GM19372 (cell line): ENCODE data around the gene RNF213.

Source experiments
- ATAC-seq: cut with Tn5 transposase; IDR thresholded peaks from one replicate; pipeline ENCODE4 v1.9.1; 2021; ENCODE audit warnings: mild to moderate bottlenecking, low read depth, moderate library complexity; ENCODE audit not compliant: unreplicated experiment

The RNF213 gene

GRCh38 chr17:80363120-80363515 is 102.5 kb downstream of the RNF213 start:
- ATAC-seq: no peak

- no peak for ATAC-seq
Observed at GRCh38 chr17:80363518-80364090, 103.0 kb downstream of the RNF213 start.

DNA sequence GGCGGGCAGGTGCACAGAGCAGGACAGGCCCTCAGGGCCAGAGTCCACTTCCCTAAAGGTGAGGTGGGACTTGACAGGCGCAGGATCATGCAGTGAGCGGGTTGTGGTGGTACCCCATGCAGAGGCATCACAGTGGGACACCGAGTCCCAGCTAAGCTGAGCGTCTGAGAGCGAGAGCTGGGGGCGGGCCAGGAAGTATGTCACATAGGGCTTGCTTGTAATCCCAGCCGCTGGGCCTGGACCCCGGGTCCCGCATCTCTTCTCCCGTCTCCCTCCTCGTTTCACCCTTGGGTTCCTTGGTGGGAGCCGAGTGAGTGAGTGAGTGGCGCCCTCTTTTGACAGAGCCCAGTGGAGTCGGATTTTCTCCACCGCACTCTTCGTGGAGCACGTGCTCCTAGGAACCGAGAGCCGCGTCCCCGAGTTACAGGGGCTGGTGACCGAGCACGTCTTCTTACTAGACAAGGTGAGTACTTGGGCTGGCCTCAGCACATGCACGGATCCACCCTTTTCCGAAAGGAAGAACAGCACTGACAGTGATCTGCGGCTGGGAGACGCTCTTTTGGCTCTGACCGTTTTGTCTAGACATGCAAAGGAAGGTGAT is 103.5 kb downstream of the RNF213 start:
- no peak for ATAC-seq

GRCh38 chr17:80365001-80365965 is 104.6 kb downstream of the RNF213 start:
- no peak for ATAC-seq

- no peak for ATAC-seq
Observed at GRCh38 chr17:80365983-80366382, 105.3 kb downstream of the RNF213 start.

DNA sequence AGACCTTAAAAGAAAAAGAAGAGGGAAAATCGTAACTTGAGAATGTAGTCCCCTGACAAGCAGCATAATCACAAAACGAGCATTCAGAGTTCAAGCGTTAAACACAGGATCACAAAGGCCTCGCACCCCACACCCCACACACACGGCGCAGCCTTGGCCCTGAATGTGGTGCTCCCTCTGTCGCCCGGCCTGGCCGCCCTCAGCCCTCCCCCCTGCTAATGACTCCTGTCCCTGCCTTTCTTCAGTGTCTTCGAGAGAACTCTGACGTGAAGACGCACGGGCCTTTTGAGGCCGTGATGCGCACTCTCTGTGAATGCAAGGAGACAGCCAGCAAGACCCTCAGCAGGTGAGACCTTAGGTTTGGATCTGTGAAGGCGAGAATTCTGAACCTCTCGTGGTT is 106.9 kb downstream of the RNF213 start:
- no peak for ATAC-seq

- no peak for ATAC-seq
Observed at GRCh38 chr17:80371196-80371595, 110.5 kb downstream of the RNF213 start.

GRCh38 chr17:80372456-80372855 is 111.8 kb downstream of the RNF213 start:
- ATAC-seq: no peak

- ATAC-seq: no peak
Observed at GRCh38 chr17:80372922-80373570, 112.4 kb downstream of the RNF213 start.

- no peak for ATAC-seq
Observed at GRCh38 chr17:80374039-80374731, 113.5 kb downstream of the RNF213 start.

- ATAC-seq: no peak
Observed at GRCh38 chr17:80374732-80375585, 114.3 kb downstream of the RNF213 start.

GRCh38 chr17:80376531-80376930 is 115.9 kb downstream of the RNF213 start:
- no peak for ATAC-seq

DNA sequence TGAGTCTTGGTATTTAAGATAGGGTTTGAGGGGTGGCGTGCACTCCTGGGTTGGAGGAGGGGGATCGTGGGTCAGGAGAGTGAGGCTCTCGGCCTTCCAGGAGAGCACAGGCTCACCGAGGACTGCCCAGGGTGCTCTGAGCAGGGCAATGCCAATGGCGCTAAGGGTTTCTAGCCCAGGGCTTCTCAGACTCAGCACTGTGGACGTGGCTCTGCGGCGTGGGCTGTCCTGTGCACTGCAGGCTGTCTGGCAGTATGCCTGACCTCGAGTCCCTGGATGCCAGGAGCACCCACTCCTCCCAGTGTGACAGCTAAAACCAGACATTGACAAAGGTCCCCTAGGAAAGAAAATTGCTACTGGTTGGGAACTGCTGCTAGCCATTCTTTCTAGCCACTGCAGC is 117.1 kb downstream of the RNF213 start:
- ATAC-seq: no peak

DNA sequence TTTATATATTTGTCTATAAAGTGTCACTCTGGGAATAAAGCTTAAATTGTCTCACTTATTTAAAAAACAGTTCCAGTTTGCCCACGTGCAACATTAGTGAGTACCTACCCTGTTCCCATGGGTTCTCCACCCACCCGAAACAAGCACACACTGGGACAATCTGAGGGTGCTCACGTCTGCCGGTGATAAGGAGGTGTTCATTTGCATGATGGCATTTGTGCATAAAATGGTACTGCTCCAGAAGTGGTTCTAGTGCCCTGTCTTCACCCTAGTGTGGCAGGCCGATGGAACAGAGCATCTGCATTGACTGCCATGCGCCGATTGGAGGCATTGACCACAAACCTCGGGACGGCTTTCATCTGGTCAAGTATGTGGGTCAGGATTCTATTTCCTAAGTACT is 118.7 kb downstream of the RNF213 start:
- no peak for ATAC-seq

GRCh38 chr17:80380068-80380467 is 119.4 kb downstream of the RNF213 start:
- no peak for ATAC-seq

DNA sequence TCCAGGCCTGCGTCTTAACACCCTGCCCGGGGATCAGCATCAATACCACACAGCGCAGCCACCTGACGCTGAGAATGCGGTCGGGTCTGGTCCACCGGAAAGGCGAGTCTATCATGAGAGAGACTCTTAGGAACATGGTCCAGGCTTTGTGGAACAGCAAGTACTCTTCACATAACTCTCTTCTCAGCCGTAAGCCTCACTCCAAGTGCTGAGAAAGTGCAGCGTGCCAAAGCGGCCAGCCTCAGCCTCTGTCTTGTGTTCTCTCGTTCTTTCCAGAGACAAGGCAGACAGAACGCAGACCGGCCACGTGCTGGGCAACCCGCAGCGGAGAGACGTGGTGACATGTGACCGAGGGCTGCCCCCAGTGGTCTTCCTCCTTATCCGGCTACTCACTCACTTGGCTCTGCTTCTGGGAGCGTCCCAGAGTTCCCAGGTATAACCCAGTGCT is 119.9 kb downstream of the RNF213 start:
- no peak for ATAC-seq

GRCh38 chr17:80381416-80381923 is 120.8 kb downstream of the RNF213 start:
- ATAC-seq: no peak

- ATAC-seq: no peak
Observed at GRCh38 chr17:80382446-80382845, 121.8 kb downstream of the RNF213 start.

DNA sequence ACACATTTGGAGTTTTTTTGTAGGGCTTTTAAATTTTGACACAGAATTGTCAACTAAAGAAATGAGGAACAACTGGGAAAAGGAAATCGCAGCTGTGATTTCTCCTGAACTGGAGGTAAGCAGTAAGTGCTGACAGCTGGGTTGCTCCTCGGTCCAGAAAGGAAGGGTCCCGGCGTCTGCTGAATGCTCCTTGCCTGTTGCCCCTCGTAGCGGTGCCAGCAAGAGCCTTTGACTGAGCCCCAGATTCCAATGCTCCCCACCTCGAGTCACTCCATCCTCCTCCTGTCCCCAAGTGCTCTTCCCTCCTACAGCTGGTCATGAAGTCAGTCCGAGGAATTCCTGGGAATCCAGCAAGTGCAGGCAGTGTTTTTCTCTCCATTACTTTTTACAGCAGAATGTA is 122.3 kb downstream of the RNF213 start:
- ATAC-seq: no peak
